Prostate gland (tissue), 2 donors: ENCODE results near the gene RNF40.

Experiments
- POLR2A ChIP-seq: fragments of 450-650 bp; IDR thresholded peaks from one replicate; pipeline ENCODE4 v1.6.1; 2016; ENCODE audit warnings: antibody characterized with exemption, mild to moderate bottlenecking
- POLR2AphosphoS5 ChIP-seq: sonication (generic); formaldehyde crosslinking; IDR thresholded peaks from one replicate; pipeline ENCODE4 v1.6.1; 2017; ENCODE audit warnings: antibody characterized with exemption
- TF ChIP-seq, protein P1 (sequence below), 4 experiments: fragments of 200-600 bp in 2 of 4; fragments of 450-650 bp in 2 of 4; sonication (generic) in 2 of 4; IDR thresholded peaks; 1 replicate in 3 of 4; 2 replicates in 1 of 4; pipeline ENCODE4 v1.5.1; 2016 to 2019; ENCODE audit warnings: antibody characterized with exemption in 4 of 4, mild to moderate bottlenecking in 2 of 4, moderate library complexity in 2 of 4

DNA sequence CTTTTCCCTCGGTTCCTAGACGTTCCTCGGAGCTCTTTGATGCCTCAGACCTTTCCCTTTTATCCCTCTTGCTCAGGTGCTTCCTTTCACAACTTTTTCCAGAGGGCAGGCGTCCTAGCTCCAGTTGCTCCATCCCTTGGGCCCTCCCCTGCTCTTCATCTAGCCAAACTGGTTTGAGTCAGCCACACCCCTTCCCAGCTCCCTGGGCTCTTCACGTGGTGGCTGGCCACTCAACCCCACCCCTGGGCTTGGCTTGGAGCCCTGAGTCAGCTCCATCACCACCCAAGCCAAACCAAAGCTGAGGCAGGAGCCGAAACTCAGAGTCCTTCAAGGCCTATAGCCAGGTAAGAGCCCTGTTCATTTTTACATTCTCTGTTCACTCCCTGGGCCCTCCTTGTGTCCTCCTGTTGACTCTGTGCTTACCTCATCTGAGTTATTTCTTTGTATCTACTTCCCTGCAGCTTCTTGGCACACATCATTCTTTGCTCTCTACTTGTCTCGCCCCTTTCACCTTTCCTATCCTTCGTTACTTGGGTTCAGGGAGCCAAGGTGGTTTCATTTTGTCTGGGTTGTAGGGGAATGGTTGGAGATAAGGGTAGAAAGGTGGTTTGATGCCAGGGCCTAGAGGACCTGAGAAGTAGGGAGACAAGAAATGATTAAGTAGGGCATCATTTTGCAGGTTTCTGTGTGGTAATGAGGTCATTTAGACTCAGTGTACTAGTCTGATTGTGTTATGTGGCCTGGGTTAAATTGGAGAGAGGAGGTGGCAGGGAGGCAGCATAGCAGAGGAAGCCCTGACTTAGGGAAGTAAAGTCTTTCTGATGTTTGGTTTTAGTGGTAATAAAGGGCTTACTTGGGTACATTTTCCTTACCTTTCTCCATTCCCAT lies 21.5 kb upstream of the RNF40 start:
- TF ChIP-seq, protein P1, sequence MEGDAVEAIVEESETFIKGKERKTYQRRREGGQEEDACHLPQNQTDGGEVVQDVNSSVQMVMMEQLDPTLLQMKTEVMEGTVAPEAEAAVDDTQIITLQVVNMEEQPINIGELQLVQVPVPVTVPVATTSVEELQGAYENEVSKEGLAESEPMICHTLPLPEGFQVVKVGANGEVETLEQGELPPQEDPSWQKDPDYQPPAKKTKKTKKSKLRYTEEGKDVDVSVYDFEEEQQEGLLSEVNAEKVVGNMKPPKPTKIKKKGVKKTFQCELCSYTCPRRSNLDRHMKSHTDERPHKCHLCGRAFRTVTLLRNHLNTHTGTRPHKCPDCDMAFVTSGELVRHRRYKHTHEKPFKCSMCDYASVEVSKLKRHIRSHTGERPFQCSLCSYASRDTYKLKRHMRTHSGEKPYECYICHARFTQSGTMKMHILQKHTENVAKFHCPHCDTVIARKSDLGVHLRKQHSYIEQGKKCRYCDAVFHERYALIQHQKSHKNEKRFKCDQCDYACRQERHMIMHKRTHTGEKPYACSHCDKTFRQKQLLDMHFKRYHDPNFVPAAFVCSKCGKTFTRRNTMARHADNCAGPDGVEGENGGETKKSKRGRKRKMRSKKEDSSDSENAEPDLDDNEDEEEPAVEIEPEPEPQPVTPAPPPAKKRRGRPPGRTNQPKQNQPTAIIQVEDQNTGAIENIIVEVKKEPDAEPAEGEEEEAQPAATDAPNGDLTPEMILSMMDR (IDR thresholded peaks at IDR 0.05) = no peak
- peak; percentile 71 for TF ChIP-seq POLR2A
- TF ChIP-seq POLR2AphosphoS5 = peak; percentile 99
